HG03025 (cell line): ENCODE measurements around the gene CDKN2D.
A peak's percentile ranks its signal among the peaks of the same experiment; 100 is the strongest.

ENCODE experiments used
- ATAC-seq: cut with Tn5 transposase; IDR thresholded peaks from one replicate; pipeline ENCODE4 v1.9.1; 2021; ENCODE audit warnings: mild to moderate bottlenecking, moderate library complexity; ENCODE audit not compliant: unreplicated experiment, low FRiP score

The CDKN2D gene

DNA sequence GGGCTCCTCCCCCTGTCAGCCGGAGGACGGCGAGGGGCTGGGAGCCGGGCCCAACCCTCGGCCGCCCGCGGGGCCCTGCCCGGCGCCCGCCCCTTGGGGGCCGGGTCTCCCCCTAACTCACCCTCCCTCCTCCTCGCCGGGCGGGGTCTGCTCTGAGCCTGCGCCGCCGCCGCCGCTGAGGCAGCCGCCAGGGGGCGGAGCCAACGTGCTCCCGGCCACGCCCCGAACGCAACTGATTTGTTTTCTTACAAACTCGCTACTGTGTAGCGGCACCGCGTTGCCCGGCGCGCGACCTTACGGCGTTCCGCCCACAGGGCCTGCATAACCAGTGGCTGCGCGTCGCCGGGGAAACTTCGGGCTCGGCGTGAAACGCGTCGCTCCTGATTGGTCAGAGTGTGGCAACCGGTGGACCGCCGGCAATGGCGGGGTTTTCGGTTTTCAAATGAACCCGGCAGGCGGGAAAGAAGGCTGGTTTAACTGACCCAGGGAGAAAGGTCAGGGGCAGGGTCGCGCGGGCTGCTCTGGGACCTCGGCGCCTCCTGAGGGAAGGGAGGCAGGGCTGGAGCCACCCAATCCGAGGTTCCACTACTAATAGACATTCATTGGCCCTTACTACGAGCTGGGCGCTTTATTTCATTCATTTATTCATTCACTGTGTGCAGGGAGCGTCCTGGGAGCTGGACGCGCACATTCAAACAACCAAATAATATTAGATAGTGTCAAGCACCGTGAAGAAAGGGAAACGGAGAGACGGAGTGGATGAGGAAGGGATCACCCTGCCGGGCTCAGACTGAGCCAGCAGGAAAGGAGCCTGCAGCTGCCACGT, at the start of gene CDKN2D:
Gene CDKN2D (minus strand): TSS at position 154 of the 826 bp plus-strand sequence. CDS start 326 bp downstream, outside the sequence.
- ATAC-seq, result peak; percentile 61

DNA sequence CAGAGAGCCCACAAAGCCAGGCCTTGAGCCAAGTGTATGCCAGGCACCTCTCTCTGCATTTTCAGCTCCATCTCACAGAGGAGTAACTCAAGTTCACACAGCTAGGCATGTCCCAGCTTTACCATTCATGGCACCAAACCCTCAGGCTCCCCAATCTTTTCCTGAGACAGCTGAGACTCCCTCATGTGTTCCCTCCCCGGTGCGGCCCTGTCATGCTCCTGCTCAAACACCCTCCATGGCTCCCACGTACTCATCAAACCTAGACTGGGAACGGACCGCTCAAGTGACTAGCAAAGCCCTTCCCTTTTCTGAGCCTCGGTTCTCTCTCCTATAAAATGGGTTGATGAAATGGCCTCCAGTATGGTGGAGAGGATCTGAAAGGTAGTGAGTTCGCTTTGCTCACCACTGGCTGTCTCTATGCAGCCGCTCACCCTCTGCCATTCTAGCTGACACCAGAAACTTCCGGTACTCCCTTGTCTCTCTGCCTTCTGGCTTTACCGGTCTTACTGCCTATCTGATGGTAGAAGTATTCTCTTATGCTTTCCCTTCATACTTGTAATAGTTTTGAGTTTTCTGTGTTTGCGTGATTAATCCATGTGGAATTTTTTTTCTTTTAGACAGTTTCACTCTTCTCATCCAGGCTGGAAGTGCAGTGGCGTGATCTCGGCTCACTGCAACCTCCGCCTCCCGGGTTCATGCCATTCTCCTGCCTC, 48.8 kb upstream of the CDKN2D start:
- ATAC-seq, result no peak

DNA sequence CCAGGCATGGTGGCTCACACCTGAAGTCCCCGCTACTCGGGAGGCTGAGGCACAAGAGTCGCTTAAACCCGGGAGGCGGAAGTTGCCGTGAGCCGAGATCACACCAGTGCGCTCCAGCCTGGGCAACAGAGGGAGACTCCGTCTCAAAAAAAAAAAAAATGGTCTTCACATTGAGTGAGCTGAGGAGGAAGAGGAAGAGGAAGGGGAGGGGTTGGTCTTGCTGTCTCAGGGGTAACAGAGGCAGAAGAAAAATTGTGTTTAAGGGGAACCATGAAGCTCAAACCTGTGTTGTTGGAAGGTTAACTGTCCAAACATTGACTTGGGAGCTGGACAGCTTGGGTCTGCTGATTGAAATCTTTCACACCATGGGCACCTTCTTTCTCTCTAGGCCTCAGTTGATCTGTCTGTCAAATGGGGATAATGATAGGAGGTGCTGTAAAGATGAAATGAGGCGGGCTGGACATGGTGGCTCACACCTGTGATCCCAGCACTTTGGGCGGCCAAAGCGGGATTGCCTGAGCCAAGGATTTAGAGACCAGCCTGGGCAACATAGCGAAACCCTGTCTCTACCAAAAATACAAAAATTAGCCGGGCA, 46.7 kb upstream of the CDKN2D start:
- no peak for ATAC-seq

DNA sequence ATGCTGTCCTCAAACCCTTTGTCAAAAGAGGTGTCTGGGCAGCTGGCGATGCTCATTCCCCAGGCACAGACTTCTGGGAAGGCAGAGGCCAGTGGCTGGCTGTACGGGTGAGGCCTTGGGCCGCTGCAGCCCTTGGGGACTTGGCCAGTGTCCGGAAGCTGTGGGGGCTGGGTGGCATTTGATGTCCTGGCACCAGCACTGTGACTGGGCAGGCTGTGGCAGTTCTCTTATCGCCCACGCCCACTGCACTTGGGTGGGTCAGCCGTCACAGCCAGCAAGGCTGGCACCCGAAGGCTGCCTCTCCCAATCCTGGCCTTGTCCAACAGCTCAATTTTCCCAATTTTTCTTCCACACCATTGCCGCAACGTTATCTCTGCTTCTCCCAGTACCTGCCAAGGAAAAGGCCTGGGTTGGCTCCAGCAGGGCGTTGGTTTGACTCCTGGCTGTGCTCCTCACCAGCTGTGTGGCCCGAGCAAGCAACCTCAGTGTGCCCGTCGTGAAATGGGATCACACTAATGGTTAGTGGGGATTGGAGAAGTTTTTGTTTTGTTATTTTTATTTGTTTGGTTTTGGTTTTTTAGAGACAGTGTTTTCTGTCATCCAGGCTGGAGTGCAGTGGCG, 43.8 kb upstream of the CDKN2D start:
- ATAC-seq, result no peak

DNA sequence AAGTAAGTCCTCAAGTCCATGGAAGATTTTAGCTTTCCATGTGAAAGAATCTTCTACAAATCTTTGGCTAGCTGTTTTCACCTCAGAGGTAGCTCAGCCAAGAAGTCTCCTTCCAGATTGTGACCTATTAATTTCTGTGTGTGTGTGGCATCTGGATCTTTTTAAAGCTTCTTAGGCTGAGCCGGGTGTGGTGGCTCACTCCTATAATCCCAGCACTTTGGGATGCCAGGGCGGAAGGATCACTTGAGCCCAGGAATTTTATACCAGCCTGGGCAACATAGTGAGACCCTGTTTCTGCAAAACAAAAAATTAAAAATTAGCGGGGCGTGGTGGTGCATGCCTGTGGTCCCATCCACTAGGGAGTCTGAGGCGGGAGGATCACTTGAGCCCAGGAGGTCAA, 43.1 kb upstream of the CDKN2D start:
- no peak for ATAC-seq

DNA sequence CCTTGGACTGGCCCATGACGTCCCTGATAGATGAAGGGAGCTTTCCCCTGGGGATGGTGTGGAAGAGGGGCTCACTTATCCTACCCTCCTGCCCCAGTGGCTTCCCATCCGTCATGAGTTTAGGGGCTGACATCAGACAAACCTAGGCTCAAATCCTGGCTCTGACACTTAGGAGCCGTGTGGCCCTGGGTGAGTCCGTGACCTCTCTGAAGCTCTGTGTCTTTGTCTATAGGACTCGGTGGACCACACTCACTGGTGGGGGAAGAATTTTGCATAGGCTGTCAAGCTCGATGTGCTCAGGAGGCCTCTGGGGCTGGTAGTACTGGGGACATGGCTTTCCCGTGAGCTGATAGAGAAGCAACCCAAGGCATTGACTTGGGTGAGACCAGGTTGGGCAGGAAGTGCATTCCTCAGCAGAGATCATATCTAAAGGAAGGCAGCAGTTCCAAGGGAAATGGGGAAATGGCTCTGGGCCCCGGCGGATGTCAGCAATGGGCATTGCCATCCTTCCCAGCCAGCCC, 35.7 kb upstream of the CDKN2D start:
- ATAC-seq, result no peak

DNA sequence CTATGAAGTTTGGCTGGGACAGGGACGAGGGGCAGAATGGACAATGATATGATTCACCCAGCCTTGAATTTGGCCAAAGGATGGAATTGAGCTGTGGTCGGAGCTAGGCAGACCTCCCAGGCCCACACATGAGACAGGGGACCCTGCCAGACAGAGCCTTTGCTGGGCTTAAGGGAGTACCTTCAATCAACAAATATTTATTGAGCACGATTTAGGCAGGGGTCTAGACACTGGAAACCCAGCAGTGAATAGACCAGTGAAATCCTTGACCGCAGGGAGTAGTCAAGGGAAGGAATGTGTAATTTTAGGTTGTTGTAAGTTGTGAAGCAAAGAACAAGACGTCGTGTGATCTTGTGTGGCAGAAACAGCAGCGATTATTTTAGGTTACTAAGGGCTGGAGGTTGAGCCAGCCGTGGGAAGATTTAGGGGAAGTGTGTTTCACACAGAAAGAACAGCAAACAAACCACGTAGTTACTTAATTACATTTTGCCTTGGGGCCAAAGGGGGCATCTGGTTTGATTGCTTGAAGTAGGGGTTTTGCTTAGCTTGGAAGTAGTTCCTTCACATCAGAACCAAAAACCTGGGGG, 35.2 kb upstream of the CDKN2D start:
- no peak for ATAC-seq

DNA sequence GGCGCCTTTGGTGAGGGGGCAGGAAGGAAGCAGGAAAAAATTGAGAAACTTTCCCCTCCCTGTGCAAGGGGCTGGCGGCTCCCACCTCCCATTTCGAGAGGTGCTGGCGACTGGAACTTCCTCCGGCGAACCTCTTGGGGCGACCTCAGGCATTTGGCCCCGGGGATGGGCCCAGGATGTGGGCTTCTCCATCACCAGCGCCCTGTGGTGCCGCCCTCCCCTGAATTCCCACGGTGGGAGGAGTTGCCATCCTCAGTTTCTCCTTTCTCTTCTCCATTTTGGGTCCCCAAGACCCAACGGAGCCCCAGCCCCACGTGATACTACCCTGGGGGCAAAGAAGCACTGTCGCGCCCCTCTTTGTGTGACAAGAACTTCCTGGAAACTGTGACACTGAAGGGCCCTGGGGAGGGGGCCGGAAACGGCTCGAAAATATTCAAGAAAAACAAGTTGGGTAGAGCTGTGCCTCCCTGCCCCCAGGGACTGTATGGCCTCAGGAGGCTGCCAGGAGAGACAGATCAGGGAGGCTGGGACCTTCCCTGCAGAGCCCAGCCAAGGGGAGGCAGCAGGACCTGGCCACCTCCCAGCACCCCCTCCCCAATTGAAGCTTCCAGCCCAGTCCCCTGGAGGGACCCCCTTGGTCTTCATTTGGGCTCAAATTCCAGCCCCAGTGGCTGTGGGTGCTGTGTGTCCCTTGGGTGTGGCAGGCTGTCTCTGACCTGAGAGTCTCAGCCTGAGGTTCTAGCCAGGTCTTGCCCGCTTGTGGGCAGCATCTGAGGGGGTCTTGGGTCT, 34.5 kb upstream of the CDKN2D start:
- ATAC-seq, result no peak

DNA sequence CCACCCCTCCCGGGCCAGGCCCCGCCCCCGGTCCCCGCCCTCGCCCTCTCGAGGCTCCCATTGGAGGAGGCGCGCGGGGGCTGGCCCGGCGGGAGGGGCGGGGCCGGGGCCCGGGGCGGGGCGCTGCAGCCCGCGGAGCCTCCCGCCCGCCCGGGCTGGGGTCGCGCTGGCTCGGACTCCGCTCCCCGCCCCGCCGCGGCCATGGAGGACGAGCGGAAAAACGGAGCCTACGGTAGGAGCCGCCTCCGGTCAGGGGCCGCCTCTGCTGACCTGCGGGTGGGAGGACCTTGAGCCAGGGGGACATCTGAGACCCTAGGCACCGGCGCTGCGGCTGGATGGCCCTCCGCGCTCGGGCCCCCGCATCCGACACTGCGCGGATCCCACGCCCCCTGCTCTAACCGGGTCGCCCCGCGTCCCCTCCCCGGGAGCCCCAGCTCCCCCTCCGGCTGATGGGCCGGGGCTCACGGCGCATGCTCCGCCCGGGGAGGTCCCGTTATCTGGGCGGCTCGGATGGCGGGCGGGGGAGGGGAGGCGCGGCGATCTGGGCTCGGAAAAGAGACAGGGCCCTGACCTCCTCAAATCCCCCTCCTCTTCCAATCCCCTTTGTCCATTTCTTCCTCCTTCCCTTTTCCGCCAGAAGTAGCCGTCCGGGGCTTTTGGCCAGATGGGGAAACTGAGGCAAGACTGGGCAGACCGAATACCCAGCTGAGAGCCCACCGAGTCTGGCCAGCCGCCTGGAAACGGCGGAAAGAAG, 33.7 kb upstream of the CDKN2D start:
- peak; percentile 48 for ATAC-seq

DNA sequence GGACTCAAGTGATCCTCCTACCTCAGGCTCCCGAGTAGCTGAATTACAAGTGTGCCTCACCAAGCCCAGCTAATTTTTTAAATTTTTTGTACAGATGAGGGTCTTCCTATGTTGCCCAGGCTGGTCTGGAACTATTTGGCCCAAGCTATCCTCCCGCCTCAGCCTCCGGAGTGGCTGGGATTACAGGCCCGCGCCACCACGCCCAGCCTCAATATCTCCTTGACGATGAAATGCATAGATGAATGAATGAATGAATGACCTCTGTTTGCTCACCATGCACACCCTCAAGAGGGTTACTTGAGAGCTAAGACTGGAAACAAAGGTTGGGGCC, 33.2 kb upstream of the CDKN2D start:
- ATAC-seq, result no peak

DNA sequence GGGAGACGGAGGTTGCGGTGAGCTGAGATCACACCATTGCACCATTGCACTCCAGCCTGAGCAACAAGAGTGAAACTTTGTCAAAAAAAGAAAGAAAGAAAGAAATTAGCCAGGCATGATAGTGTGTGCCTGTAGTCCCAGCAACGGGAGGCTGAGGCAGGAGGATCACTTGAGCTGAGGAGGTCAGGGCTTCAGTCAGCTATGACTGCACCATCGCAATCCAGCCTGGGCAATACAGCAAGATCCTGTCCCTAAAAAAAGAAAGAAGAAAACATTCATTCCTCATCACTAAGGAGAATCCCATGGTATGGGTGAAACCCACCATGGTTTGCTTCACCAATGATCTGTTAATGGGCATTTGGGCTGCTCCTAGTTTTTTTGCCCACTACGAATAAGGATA, 31.4 kb upstream of the CDKN2D start:
- no peak for ATAC-seq

DNA sequence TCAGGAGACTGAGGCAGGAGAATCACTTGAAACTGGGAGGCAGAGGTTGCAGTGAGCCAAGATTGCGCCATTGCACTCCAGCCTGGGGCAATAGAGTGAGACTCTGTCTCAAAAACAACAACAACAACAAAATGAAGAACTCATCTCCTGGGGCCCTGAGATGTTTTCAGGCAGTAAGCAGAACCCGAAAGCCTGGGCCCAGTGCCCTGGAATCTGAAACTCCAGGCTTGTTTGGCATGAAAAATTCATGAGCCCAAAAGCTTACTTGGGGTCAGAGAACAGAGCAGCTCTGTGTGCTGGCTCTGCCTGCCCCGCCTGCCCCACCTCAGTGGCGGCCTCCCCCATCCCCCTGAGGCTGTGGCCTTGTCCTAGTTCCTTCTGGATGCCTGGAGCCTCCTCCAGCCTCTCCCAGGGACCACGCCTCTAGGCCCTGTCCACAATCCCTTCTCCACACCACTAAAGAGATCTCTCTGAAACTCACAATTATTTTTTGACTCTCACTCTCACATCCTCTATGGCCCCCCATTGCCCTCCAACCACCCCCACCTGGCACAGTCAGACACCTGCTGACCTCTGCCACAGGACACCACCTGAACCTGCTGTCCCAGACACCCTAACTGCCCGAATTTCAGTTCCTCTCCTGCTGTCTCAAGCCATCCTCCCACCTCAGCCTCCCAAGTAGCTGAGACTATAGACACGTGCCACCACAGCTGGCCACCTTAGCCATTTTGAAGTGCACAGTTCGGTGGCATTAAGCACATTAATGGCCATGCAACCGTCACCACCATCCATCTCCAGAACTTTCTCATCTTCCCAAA, 25.2 kb upstream of the CDKN2D start:
- ATAC-seq, result no peak

DNA sequence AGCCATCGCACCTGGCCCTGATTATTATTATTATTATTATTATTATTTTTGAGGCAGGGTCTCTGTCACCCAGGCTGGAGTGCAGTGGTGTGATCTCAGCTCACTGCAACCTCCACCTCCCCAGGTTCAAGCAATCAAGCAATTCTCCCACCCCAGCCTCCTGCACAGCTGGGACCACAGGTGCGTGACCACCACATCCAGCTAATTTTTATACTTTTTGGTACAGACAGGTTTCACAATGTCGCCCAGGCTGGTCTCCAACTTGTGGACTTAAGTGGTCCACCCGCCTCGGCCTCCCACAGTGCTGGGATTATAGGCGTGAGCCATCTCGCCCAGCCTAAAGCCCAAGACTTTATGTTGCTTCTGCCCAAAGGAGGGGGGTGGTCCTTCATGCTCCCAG, 24.4 kb upstream of the CDKN2D start:
- no peak for ATAC-seq

DNA sequence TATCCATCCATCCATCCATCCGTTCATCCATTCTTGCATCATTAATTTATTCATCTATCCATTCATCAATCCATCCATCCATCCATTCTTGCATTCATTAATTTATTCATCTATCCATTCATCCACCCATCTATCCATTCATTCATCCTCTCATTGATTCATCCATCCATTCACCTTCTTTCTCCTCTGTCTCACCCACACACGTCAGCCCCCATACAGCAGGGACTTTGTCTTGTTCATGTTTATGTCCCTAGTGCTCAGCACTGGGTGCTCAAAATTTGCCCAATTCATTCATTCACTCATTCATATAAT, 19.0 kb upstream of the CDKN2D start:
- no peak for ATAC-seq

DNA sequence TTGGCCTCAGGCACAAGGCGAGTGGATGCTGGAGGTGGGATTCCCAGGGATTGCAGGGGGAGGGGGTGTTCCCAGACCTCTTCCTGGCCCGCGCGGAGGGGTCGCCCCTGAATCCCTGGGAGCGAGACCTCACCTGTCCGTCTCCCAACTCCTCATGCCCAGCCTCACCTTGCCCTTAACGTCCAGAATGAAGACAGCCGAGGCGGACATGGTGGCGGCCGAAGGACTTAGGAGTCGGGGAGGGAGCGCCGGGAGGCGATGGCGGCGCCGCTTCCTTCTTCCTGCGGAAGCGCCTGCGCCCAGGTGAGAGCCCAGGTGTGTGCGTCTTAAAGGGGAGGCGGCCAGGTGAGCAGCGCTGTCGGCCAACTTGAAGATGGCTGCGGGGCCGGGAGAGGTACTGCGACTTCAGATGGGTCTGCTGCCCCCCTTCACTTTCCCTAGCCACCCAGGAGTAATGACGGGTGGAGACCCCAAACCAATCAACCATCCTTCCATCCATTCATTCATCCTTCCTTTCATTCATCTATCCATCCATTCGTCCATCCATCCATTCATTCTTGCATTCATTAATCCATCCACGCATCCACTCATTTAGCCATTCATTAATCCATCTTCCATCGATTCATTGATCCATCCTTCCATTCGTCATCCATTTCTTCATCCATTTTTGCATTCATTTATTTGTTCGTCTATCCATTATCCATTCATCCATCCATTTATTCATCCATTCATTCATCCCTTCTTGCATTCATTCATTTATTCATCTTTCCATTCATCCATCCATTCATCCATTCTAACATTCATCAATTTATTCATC, 18.5 kb upstream of the CDKN2D start, which contains the start of gene AP1M2:
Gene AP1M2 (minus strand): TSS at position 291 of the 817 bp plus-strand sequence. CDS start 81 bp downstream, at position 210.
- no peak for ATAC-seq

DNA sequence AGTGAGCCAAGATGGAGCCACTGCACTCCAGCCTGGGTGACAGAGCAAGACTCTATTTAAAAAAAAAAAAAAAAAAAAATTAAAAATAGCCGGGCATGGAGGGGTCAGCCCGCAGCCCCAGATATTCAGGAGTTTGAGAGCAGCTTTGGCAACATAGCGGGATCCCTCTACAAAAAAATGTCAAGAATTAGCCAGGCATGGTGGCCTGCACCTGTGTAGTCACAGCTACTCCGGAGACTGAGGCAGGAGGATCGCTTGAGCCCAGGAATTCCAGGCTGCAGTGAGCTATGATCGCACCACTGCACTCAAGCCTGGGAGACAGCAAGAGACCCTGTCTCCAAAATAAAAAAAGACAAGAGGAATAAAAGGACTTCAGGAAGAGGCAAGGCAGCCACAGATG, 17.6 kb upstream of the CDKN2D start:
- ATAC-seq, result no peak

DNA sequence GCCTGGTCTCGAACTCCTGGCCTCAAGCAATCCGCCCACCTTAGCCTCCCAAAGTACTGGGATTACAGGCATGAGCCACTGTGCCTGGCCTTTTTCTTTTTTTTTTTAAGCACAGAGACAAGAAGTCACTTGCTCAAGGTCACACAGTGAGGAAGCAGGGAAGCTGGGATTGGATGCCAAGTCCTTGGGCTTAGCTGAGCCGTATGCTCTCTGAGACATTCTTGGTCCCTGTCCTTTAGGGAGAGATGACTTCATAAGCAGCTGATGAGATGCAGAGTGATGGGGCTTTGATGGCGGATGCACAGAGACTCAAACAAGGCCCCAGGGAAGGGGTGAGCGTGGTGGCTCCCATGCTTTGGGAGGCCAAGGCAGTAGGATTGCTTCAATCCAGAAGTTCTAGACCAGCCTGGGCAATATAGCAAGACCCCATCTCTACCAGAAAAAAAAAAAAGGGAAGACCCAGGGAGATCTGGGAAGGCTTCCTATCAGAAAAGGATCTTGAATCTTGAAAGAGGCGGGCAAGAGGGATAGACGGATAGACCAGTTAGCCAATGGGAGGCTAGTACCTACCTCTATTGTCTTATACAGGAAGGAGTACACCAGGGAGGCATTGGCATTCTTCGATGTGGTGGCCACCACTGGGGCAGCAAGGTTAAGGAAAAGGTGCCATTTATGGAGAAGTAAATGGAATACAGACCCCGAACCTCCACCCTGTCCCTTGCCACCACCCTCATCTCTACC, 14.4 kb upstream of the CDKN2D start:
- ATAC-seq, result no peak
